Cerebellar nuclear complex (tissue), 1 donor: ENCODE measurements around the gene OR10A5.
"Not testable (repeated sequence)": the region's sequence is repeated elsewhere in the genome, so short reads cannot be mapped to it uniquely, and the experiment has no call there.

Experiments used
- DNase-seq, 2 experiments: peaks; one replicate each; lab custom pipeline; 2025; lab: John Stamatoyannopoulos, UW

OR10A5 gene

DNA sequence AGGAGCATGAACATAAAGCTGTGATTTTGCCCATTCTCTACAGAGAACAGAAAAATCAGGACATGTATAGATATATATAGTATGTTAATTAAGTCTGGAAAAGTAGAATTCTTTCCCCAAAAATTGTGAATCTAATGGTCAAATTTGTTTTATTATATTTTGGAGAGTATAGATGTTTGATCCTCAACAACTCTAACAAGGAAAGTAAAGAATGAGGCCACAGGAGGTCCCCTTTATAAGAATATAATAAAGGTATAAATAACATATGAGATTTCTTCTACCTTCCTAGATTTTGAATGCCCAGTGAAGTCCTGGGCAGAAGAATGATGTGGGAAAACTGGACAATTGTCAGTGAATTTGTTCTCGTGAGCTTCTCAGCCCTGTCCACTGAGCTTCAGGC lies 30.8 kb downstream of the OR10A5 start, which contains the start of gene OR10A4:
Gene OR10A4 (plus strand): TSS at position 301 of the 400 bp plus-strand sequence. CDS start 23 bp downstream, at position 324.
- no peak for DNase-seq

DNA sequence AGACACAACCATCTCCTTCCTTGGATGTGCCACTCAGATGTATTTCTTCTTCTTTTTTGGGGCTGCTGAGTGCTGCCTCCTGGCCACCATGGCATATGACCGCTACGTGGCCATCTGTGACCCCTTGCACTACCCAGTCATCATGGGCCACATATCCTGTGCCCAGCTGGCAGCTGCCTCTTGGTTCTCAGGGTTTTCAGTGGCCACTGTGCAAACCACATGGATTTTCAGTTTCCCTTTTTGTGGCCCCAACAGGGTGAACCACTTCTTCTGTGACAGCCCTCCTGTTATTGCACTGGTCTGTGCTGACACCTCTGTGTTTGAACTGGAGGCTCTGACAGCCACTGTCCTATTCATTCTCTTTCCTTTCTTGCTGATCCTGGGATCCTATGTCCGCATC lies 31.4 kb downstream of the OR10A5 start:
- no peak for DNase-seq

DNA sequence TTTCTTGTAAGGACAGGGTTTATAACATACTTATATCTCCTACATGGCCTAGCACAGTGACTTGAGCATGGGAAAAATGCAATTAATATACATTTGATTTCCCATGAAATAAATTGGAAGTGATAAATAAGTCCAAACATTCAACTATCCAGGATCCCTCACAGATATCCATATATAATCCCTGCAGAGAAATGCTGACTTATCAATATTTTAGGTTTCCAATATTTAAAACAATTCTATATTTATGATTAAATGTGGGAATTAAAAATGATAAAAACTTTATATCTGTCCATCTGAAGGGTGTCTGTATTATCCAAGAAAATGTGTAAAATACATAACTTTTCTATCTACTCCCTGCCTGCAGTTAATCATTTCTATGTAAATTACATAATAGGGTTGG lies 37.3 kb downstream of the OR10A5 start:
- DNase-seq, result no peak

DNA sequence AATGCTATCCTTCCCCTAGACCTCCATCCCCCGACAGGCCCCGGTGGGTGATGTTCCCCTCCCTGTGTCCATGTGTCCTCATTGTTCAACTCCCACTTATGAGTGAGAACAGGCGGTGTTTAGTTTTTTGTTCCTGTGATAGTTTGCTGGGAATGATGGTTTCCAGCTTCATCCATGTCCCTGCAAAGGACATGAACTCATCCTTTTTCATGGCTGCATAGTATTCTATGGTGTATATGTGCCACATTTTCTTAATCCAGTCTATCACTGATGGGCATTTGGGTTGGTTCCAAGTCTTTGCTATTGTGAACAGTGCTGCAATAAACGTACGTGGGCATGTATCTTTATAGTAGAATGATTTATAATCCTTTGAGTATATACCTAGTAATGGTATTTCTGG lies 42.2 kb downstream of the OR10A5 start:
- not testable (repeated sequence) for DNase-seq

DNA sequence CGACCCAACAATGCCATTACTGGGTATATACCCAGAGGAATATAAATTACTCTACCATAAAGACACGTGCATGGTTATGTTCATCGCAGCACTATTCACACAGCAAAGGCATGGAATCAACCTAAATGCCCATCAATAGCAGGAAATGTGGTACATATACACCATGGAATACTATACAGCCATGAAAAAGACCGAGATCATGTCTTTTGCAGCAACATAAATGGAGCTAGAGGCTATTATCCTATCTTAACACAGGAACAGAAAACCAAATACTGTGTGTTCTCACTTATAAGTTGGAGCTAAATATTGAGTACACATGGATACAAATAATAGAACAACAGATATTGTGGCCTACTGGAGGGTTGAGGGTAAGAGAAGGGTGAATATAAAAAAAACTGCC lies 43.3 kb downstream of the OR10A5 start:
- DNase-seq, result no peak

DNA sequence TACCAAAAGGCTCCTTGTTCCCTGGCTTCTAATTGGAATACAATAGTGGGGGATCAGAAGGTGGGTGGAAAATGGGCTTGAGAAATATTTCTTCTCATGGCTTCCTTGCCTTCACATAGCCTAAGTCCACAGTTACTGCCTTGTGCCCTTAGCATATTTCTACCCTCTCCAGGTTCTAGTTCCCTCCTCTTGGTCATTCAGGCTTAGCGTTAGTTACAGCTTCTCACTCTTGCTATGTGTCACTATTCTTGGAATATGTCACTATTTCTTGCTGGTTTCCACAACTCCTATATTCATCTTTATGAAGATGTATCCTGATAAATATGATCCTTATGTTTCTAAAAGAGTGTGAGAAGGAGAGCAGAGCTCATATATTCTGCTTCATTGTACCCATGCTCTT lies 44.4 kb downstream of the OR10A5 start:
- DNase-seq, result no peak

DNA sequence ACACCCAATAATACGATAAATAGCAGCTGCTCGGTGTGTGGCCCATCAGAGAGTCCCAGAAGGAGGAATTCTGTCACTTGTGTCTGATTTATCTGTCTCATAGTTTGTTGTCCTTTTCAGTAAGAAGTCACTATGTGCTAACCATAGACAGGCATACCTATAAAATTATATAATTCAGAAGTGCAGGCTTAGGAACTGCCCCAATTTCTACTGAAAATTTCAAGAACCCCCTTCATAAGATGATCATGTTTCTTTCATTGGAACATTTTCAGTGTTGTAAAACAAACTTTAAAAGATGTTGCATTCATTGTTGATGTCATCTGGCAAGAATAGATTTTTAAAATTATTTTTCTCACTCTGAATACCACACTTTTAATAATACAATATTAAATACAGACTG lies 46.9 kb downstream of the OR10A5 start, which contains the start of gene OR2D2:
Gene OR2D2 (minus strand): TSS at position 101 of the 400 bp plus-strand sequence. CDS start 0 bp downstream, at position 101.
- no peak for DNase-seq

DNA sequence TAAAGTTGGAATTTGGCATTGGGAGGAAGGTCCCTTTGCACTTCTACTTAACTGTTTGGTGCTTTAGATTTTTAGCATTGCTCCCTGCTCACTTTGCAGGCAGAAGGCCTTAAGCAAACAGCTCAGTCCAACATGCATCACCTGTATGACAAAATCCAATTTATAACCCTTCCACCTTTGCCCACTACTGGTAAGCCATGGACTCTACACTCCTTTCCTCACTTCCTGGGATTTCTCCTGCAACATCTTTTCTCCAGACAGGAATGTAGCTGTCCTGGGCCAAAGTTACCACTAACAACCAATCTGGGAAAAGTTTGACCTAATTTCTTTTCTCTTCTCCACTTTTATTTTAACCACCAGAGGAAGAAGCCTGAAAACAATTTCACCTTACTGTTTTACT lies 48.6 kb downstream of the OR10A5 start:
- no peak for DNase-seq

DNA sequence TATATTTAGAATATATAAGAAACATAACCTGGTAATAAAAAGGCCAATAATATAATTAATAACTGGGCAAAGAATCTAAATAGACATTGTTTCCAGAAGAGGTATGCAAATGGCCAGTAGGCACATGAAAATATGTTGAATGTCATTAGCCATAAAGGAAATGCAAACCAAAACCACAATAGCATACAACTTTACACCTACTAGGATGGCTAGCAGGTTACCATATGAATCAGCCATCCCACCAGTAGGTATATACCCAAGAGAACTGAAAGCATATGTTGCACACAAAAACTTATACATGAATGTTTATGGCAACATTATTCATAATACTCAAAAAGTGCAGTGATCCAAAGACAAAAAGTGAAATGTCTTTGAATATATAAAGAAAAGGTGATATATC lies 49.5 kb downstream of the OR10A5 start:
- DNase-seq, result no peak
